ENCODE data around the gene MCM3AP.

MCM3AP gene

GRCh38 chr21:46199436-46200373 is 85.7 kb downstream of the MCM3AP start:
- DNase-seq = no peak

- DNase-seq = no peak
Observed at GRCh38 chr21:46196733-46197132, 88.7 kb downstream of the MCM3AP start.

- DNase-seq = no peak
Observed at GRCh38 chr21:46195595-46196195, 89.7 kb downstream of the MCM3AP start.

GRCh38 chr21:46194374-46195334 is 90.8 kb downstream of the MCM3AP start:
- DNase-seq = no peak

GRCh38 chr21:46193829-46194373 is 91.5 kb downstream of the MCM3AP start:
- no peak for DNase-seq

GRCh38 chr21:46191686-46192575 is 93.5 kb downstream of the MCM3AP start:
- DNase-seq = no peak

GRCh38 chr21:46191257-46191685 is 94.1 kb downstream of the MCM3AP start:
- no peak for DNase-seq

- no peak for DNase-seq
Observed at GRCh38 chr21:46190491-46191131, 94.8 kb downstream of the MCM3AP start.

GRCh38 chr21:46189959-46190490 is 95.4 kb downstream of the MCM3AP start:
- DNase-seq = no peak

- DNase-seq = no peak
Observed at GRCh38 chr21:46189213-46189958, 96.0 kb downstream of the MCM3AP start.

- DNase-seq = no peak
Observed at GRCh38 chr21:46188226-46189212, 96.9 kb downstream of the MCM3AP start.

- DNase-seq = no peak
Observed at GRCh38 chr21:46187814-46188213, 97.6 kb downstream of the MCM3AP start.

GRCh38 chr21:46187261-46187660 is 98.2 kb downstream of the MCM3AP start:
- no peak for DNase-seq

GRCh38 chr21:46185716-46186115 is 99.7 kb downstream of the MCM3AP start:
- no peak for DNase-seq
